Stimulated activated CD8-positive, alpha-beta memory T cell treated with anti-CD3 and anti-CD28 coated beads, Interleukin-15, amount 100 ng/mL, for 24 hours (primary cell): Measurements from ENCODE around the gene NUDCD2.

Source experiments
- DNase-seq: peaks from one replicate; pipeline ENCODE4 v3.0.0-alpha.2; 2020; ENCODE audit warnings: low read depth

NUDCD2 gene

GRCh38 chr5:163459819-163460561 is at the start of gene NUDCD2:
Gene NUDCD2, minus strand, starts transcription at chr5:163460102. Its CDS starts 52 bp downstream, at chr5:163460050.
- peak; percentile 92 for DNase-seq

- DNase-seq = no peak
Measured at GRCh38 chr5:163509291-163509951, 49.5 kb upstream of the NUDCD2 start.

GRCh38 chr5:163508753-163509152 is 48.9 kb upstream of the NUDCD2 start:
- no peak for DNase-seq

GRCh38 chr5:163506726-163507125 is 46.8 kb upstream of the NUDCD2 start:
- DNase-seq = no peak

GRCh38 chr5:163506095-163506457 is 46.2 kb upstream of the NUDCD2 start:
- DNase-seq = no peak

- DNase-seq = peak; percentile 91
Measured at GRCh38 chr5:163505368-163506094, 45.6 kb upstream of the NUDCD2 start, which contains the start of gene MAT2B. Gene MAT2B, plus strand, starts transcription at chr5:163505619. Its CDS starts 68 bp downstream, at chr5:163505687.

- DNase-seq = no peak
Measured at GRCh38 chr5:163505049-163505367, 45.1 kb upstream of the NUDCD2 start.

- DNase-seq = no peak
Measured at GRCh38 chr5:163504079-163504931, 44.4 kb upstream of the NUDCD2 start.

- no peak for DNase-seq
Measured at GRCh38 chr5:163503106-163504078, 43.5 kb upstream of the NUDCD2 start.

GRCh38 chr5:163502521-163502920 is 42.6 kb upstream of the NUDCD2 start:
- DNase-seq = no peak

- no peak for DNase-seq
Measured at GRCh38 chr5:163498886-163499285, 39.0 kb upstream of the NUDCD2 start.

GRCh38 chr5:163497315-163497714 is 37.4 kb upstream of the NUDCD2 start:
- no peak for DNase-seq

GRCh38 chr5:163496286-163496685 is 36.4 kb upstream of the NUDCD2 start:
- no peak for DNase-seq

GRCh38 chr5:163489745-163490075 is 29.8 kb upstream of the NUDCD2 start:
- no peak for DNase-seq

- DNase-seq = no peak
Measured at GRCh38 chr5:163489055-163489744, 29.3 kb upstream of the NUDCD2 start.

GRCh38 chr5:163478982-163479271 is 19.0 kb upstream of the NUDCD2 start:
- DNase-seq = no peak

GRCh38 chr5:163478126-163478981 is 18.5 kb upstream of the NUDCD2 start:
- DNase-seq = no peak

- no peak for DNase-seq
Measured at GRCh38 chr5:163475411-163475810, 15.5 kb upstream of the NUDCD2 start.

GRCh38 chr5:163473635-163474243 is 13.8 kb upstream of the NUDCD2 start:
- no peak for DNase-seq
